Hepatocyte (in vitro differentiated cells): ENCODE measurements around the gene GNAO1.

Experiments used
- EZH2 ChIP-seq: fragments of 200-600 bp; sonication (generic); IDR thresholded peaks from 2 replicates; pipeline ENCODE4 v1.6.1; 2016; ENCODE audit warnings: antibody characterized with exemption, mild to moderate bottlenecking, borderline replicate concordance
- EZH2phosphoT487 ChIP-seq: fragments of 200-600 bp; sonication (generic); IDR thresholded peaks from one replicate; pipeline ENCODE4 v1.6.1; 2018; ENCODE audit warnings: antibody characterized with exemption, mild to moderate bottlenecking, low read depth, moderate library complexity; ENCODE audit not compliant: unreplicated experiment, severe bottlenecking
- TF ChIP-seq, protein P1 (sequence below): fragments of 200-600 bp; sonication (generic); IDR thresholded peaks from 2 replicates; pipeline ENCODE4 v1.5.1; 2016; ENCODE audit warnings: antibody characterized with exemption, mild to moderate bottlenecking; ENCODE audit not compliant: poor library complexity

DNA sequence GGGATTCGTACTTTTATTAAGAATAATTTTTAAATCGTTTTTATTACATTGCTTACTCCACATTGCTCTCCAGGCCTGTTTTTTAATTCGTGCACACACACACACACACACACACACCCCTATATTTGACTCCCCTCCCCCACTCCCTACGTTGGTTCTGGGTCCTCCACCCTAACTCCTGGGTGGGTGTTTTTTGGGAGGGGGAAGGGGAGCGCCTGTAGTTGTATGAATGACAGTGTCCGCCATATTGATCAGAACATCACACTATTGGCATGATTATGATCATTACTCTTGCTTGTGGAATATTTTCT, 1.3 kb downstream of the GNAO1 start:
- TF ChIP-seq, protein P1, sequence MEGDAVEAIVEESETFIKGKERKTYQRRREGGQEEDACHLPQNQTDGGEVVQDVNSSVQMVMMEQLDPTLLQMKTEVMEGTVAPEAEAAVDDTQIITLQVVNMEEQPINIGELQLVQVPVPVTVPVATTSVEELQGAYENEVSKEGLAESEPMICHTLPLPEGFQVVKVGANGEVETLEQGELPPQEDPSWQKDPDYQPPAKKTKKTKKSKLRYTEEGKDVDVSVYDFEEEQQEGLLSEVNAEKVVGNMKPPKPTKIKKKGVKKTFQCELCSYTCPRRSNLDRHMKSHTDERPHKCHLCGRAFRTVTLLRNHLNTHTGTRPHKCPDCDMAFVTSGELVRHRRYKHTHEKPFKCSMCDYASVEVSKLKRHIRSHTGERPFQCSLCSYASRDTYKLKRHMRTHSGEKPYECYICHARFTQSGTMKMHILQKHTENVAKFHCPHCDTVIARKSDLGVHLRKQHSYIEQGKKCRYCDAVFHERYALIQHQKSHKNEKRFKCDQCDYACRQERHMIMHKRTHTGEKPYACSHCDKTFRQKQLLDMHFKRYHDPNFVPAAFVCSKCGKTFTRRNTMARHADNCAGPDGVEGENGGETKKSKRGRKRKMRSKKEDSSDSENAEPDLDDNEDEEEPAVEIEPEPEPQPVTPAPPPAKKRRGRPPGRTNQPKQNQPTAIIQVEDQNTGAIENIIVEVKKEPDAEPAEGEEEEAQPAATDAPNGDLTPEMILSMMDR, result no peak
- TF ChIP-seq EZH2phosphoT487 (no peak), EZH2 (no peak)
